ENCODE measurements around the gene LRMDA.
"Not testable (repeated sequence)": the region's sequence is repeated elsewhere in the genome, so short reads cannot be mapped to it uniquely, and the experiment has no call there.

Gene LRMDA

GRCh38 chr10:75508814-75509306, 77.4 kb downstream of the LRMDA start:
- no peak for DNase-seq

- DNase-seq = no peak
Observed at GRCh38 chr10:75509706-75510105, 78.3 kb downstream of the LRMDA start.

- no peak for DNase-seq
Observed at GRCh38 chr10:75511011-75511410, 79.6 kb downstream of the LRMDA start.

- DNase-seq = no peak
Observed at GRCh38 chr10:75512203-75512933, 80.9 kb downstream of the LRMDA start.

- DNase-seq = no peak
Observed at GRCh38 chr10:75513292-75513885, 82.0 kb downstream of the LRMDA start.

GRCh38 chr10:75514830-75515229, 83.4 kb downstream of the LRMDA start:
- no peak for DNase-seq

- not testable (repeated sequence) for DNase-seq
Observed at GRCh38 chr10:75516154-75516553, 84.7 kb downstream of the LRMDA start.

- not testable (repeated sequence) for DNase-seq
Observed at GRCh38 chr10:75519213-75519612, 87.8 kb downstream of the LRMDA start.

- not testable (repeated sequence) for DNase-seq
Observed at GRCh38 chr10:75521194-75521829, 89.9 kb downstream of the LRMDA start.

GRCh38 chr10:75525067-75525466, 93.6 kb downstream of the LRMDA start:
- no peak for DNase-seq

- DNase-seq = no peak
Observed at GRCh38 chr10:75525646-75526045, 94.2 kb downstream of the LRMDA start.

- no peak for DNase-seq
Observed at GRCh38 chr10:75527542-75527941, 96.1 kb downstream of the LRMDA start.

- DNase-seq = no peak
Observed at GRCh38 chr10:75528392-75528791, 97.0 kb downstream of the LRMDA start.

- DNase-seq = no peak
Observed at GRCh38 chr10:75530299-75530698, 98.9 kb downstream of the LRMDA start.

- DNase-seq = no peak
Observed at GRCh38 chr10:75531571-75532031, 100.2 kb downstream of the LRMDA start.

GRCh38 chr10:75532253-75532924, 101.0 kb downstream of the LRMDA start:
- DNase-seq = no peak

GRCh38 chr10:75538144-75538543, 106.7 kb downstream of the LRMDA start:
- no peak for DNase-seq

- no peak for DNase-seq
Observed at GRCh38 chr10:75538765-75539164, 107.3 kb downstream of the LRMDA start.

GRCh38 chr10:75540357-75540966, 109.0 kb downstream of the LRMDA start:
- no peak for DNase-seq

- DNase-seq = no peak
Observed at GRCh38 chr10:75540981-75541380, 109.6 kb downstream of the LRMDA start.

GRCh38 chr10:75541411-75541810, 110.0 kb downstream of the LRMDA start:
- no peak for DNase-seq

- DNase-seq = no peak
Observed at GRCh38 chr10:75542084-75542483, 110.7 kb downstream of the LRMDA start.

GRCh38 chr10:75542906-75543305, 111.5 kb downstream of the LRMDA start:
- DNase-seq = no peak
